Keratinocyte (primary cell): ENCODE measurements around the gene ACCS.

Experiments used
- CTCF ChIP-seq, 3 experiments: IDR thresholded peaks in 1 of 3; conservative IDR thresholded peaks in 1 of 3; optimal IDR thresholded peaks in 1 of 3; 2 replicates in 2 of 3; 3 replicates in 1 of 3; pipeline versions ENCODE3 to v1.5.1; 2011; ENCODE audit warnings: low read length in 3 of 3, mild to moderate bottlenecking in 3 of 3, moderate library complexity in 2 of 3, control low read depth in 1 of 3, inconsistent platforms in 1 of 3; ENCODE audit not compliant: insufficient read depth in 2 of 3; ENCODE audit errors: extremely low read depth in 1 of 3
- EZH2 ChIP-seq: IDR thresholded peaks from one replicate; pipeline ENCODE4 v1.6.1; 2012; ENCODE audit warnings: inconsistent platforms, mild to moderate bottlenecking, low read length, moderate library complexity

DNA sequence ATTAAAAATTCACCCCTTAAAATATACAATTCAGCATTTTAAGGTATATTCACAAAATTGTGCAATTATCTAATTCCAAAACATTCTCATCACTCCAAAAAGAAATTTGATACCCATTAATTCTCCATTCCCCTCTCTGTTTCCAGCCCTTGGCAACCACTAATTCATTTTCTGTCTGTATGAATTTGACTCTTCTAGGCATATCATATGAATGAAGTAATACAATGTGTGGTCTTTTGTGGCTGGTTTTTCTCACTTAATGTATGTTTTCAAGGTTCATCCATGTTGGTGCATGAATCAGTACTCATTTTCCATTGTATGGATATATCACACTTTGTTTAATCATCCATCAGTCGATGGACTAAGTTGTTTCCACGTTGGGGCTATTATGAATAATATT lies 47.2 kb upstream of the ACCS start:
- TF ChIP-seq CTCF (optimal IDR thresholded peaks at IDR 0.05 in 1 of 3, IDR thresholded peaks at IDR 0.05 in 1 of 3, conservative IDR thresholded peaks at IDR 0.05 in 1 of 3; ENCODE audit: extremely low read depth in 1 of 3, insufficient read depth in 2 of 3, low read length in 3 of 3) (no peak), EZH2 (no peak)
